Measurements from ENCODE around the gene DTWD2. TPM values are rescaled to one million over a fixed set of nuclear protein-coding genes. Genes with fewer than 3 reads are reported as not detected.
"Not testable (repeated sequence)": the region's sequence is repeated elsewhere in the genome, so short reads cannot be mapped to it uniquely, and the experiment has no call there.

The DTWD2 gene
- total and polyA plus RNA-seq, 7 donors = 2.4 to 10.4 (median 5.3) TPM

DNA sequence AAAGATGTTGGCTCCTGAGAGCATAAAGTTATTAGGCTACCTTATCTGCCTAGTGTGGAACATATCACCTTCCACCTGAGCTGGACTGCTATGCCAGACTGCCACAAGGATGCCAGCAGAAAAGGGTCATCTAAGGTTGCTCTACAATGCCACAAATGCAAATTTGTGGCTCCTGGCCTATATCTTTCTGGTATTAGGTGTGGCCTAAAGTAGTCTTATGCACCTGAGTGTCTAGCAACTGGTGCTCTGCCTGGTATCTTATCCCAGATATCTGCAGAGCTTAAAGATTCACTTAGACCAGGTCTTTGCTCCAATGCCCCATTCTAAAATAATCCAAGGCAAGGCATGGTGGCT is 34.7 kb downstream of the DTWD2 start:
- Histone ChIP-seq H3K27ac (no peak overlapping the region), H3K4me3 (no peak overlapping the region), H3K36me3 (no peaks in the 10 kb centered on the region), H3K9me3 (no peaks in the 10 kb centered on the region), H3K27me3 (no peaks in the 10 kb centered on the region), H3K4me1 (no peaks in the 10 kb centered on the region)
- TF ChIP-seq POLR2AphosphoS5 (IDR thresholded peaks at IDR 0.05) = no peak
- TF ChIP-seq, protein P1, sequence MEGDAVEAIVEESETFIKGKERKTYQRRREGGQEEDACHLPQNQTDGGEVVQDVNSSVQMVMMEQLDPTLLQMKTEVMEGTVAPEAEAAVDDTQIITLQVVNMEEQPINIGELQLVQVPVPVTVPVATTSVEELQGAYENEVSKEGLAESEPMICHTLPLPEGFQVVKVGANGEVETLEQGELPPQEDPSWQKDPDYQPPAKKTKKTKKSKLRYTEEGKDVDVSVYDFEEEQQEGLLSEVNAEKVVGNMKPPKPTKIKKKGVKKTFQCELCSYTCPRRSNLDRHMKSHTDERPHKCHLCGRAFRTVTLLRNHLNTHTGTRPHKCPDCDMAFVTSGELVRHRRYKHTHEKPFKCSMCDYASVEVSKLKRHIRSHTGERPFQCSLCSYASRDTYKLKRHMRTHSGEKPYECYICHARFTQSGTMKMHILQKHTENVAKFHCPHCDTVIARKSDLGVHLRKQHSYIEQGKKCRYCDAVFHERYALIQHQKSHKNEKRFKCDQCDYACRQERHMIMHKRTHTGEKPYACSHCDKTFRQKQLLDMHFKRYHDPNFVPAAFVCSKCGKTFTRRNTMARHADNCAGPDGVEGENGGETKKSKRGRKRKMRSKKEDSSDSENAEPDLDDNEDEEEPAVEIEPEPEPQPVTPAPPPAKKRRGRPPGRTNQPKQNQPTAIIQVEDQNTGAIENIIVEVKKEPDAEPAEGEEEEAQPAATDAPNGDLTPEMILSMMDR (IDR thresholded peaks at IDR 0.05) = no peak
- no peak for TF ChIP-seq POLR2A (IDR thresholded peaks at IDR 0.05)
- no peak for TF ChIP-seq EP300 (IDR thresholded peaks at IDR 0.05)
- DNase-seq = no peak
- intact Hi-C loops (cut with DNase I) = no loop called here

DNA sequence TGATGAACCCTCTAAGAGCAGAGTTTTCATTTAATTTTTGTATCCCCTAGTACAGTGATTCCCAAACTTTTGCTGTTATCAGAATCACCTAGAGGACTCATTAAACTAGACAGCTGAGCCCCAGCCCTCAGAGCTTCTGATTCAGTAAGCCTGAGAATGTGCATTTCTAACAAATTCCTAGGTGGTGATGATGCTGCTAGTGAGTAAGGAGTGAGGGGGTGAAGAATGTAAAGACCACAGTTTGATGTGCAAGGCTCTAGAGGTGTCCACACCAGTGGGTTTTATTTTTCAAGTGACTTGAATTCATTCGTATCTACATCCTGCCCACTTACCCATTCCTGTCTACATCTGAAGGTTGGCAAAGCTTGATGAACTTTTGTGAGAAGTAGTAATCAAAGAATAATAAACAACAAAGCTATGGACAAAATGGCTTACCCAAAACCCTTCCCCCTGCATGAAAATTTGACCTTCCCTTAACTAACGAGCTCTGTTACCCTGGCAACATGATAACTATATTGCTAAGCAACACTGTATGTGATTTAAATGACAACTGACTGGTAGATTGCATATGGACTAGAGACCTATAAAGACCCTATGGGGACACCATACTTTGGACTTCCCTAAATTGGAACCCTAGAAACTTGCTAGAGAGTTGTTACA is 35.2 kb downstream of the DTWD2 start:
- WGBS, 2 donors = 84 to 90% methylated on average over 2 of the region's 2 CpGs
- TF ChIP-seq EP300 (IDR thresholded peaks at IDR 0.05) = no peak
- TF ChIP-seq, protein P1 (IDR thresholded peaks at IDR 0.05) = no peak
- TF ChIP-seq POLR2A (IDR thresholded peaks at IDR 0.05) = no peak
- no peak for TF ChIP-seq POLR2AphosphoS5 (IDR thresholded peaks at IDR 0.05)
- DNase-seq = no peak

DNA sequence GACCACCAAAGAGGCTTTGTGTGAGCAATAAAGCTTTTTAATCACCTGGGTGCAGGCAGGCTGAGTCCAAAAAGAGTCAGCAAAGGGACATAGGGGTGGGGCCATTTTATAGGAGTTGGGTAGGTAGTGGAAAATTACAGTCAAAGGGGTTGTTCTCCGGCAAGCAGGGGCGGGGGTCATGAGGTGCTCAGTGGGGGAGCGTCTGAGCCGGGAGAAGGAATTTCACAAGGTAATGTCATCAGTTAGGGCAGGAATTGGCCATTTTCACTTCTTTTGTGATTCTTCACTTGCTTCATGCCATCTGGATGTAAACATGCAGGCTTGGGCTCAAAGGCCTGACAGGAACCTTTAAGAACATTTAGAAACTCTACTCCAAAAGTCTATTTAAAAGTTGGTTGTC is 36.0 kb downstream of the DTWD2 start:
- DNase-seq; H3K27ac ChIP-seq; H3K9me3 ChIP-seq; H3K36me3 ChIP-seq; H3K4me3 ChIP-seq; H3K27me3 ChIP-seq; intact Hi-C loops (cut with DNase I); H3K4me1 ChIP-seq: not testable (repeated sequence)
- WGBS, 2 donors = 91 to 96% methylated on average over 4 of the region's 4 CpGs

More for the DNA sequence above, 35.2 kb downstream of the DTWD2 start:
- Histone ChIP-seq H3K27ac (no peak overlapping the region), H3K27me3 (no peaks in the 10 kb centered on the region), H3K4me1 (no peaks in the 10 kb centered on the region), H3K4me3 (no peak overlapping the region), H3K9me3 (no peaks in the 10 kb centered on the region), H3K36me3 (no peaks in the 10 kb centered on the region)
- intact Hi-C loops (cut with DNase I) = no loop called here

DNA sequence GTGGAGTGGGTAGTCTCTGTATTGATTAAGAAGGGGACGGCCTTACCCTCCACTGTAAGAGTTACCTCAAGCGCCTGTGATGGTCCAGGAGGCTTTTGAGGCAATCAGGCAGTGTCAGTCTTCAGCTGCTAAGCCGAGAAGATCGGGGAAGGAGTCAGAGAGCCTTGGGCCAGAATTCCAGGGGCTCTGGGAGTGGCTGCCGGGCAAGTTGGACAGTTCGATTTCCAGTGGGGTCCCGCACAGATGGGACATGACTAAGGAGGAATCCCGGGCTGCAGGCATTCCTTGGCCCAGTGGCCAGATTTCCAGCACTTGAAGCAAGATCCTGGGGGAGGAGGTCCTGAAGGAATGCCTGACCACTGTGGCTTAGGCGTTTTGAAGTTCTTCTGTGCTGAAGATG is 38.0 kb downstream of the DTWD2 start:
- 89 to 92% methylated on average over 9 of the region's 9 CpGs for WGBS, 2 donors
- H3K27ac ChIP-seq; H3K9me3 ChIP-seq; H3K36me3 ChIP-seq; DNase-seq; H3K27me3 ChIP-seq; intact Hi-C loops (cut with DNase I); H3K4me1 ChIP-seq; H3K4me3 ChIP-seq: not testable (repeated sequence)

DNA sequence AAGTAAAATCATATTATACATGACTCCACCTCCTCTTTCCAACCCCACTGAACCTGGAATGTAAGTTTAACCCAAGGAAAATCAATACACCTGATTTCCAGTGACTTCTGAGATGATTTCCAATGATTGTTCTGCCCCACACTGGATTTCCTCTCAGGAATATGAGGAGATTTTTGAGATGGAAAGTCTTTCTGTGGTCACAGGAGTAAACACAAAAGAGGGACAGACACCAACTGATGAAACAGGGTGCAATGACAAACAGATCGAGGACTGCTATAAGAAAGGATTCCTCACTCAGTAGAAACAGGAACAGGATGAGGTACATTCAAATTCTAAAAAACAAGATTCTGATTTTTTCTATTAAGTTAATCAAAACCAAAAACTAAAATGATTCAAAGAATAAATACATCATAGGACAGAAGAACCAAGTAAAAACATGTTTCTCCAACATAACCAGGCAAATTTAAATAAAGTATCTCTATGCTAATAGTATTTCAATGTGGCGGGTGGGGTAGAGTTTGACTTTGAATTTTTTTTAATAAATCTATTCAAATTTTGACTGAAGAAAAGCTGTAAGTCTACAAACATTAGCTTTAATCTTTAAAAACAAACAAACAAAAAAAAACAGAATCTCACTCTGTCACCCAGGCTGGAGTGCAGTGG is 42.1 kb downstream of the DTWD2 start:
- Histone ChIP-seq H3K27ac (no peak overlapping the region), H3K4me3 (no peak overlapping the region), H3K27me3 (no peaks in the 10 kb centered on the region), H3K36me3 (no peaks in the 10 kb centered on the region), H3K9me3 (no peaks in the 10 kb centered on the region), H3K4me1 (no peaks in the 10 kb centered on the region)
- 90% methylated on average over 2 of the region's 2 CpGs for WGBS, 2 donors
- TF ChIP-seq, protein P1 (IDR thresholded peaks at IDR 0.05) = no peak
- TF ChIP-seq EP300 (IDR thresholded peaks at IDR 0.05) (no peak), POLR2AphosphoS5 (IDR thresholded peaks at IDR 0.05) (no peak), POLR2A (IDR thresholded peaks at IDR 0.05) (no peak)
- no peak for DNase-seq
- intact Hi-C loops (cut with DNase I) = no loop called here
